Ishikawa (cell line): ENCODE data around the gene SCD5.

Experiments
- CEBPB ChIP-seq: IDR thresholded peaks from 2 replicates; pipeline ENCODE4 v1.6.1; 2012
- CREB1 ChIP-seq: IDR thresholded peaks from 2 replicates; pipeline ENCODE4 v1.6.1; 2012; ENCODE audit warnings: low read depth
- EGR1 ChIP-seq: IDR thresholded peaks from 2 replicates; pipeline ENCODE4 v1.6.1; 2012
- EP300 ChIP-seq: IDR thresholded peaks from 2 replicates; pipeline ENCODE4 v1.6.1; 2012; ENCODE audit warnings: borderline replicate concordance
- FOXM1 ChIP-seq: IDR thresholded peaks from 2 replicates; pipeline ENCODE4 v1.6.1; 2012; ENCODE audit warnings: low read depth, borderline replicate concordance
- MAX ChIP-seq: IDR thresholded peaks from 2 replicates; pipeline ENCODE4 v1.6.1; 2012
- NFIC ChIP-seq: IDR thresholded peaks from 2 replicates; pipeline ENCODE4 v1.6.1; 2012
- RAD21 ChIP-seq: IDR thresholded peaks from 2 replicates; pipeline ENCODE4 v1.6.1; 2012; ENCODE audit warnings: low read depth
- REST ChIP-seq: IDR thresholded peaks from 2 replicates; pipeline ENCODE4 v1.6.1; 2012; ENCODE audit warnings: low read depth, mild to moderate bottlenecking
- TAF1 ChIP-seq: IDR thresholded peaks from 2 replicates; pipeline ENCODE4 v1.6.1; 2012; ENCODE audit warnings: low read depth, mild to moderate bottlenecking
- TCF12 ChIP-seq: IDR thresholded peaks from 2 replicates; pipeline ENCODE4 v1.6.1; 2012; ENCODE audit warnings: low read depth
- TEAD4 ChIP-seq: IDR thresholded peaks from 2 replicates; pipeline ENCODE4 v1.6.1; 2012
- USF1 ChIP-seq: IDR thresholded peaks from 2 replicates; pipeline ENCODE4 v1.6.1; 2012
- YY1 ChIP-seq: IDR thresholded peaks from 2 replicates; pipeline ENCODE4 v1.6.1; 2012; ENCODE audit warnings: low read depth
- ZBTB7A ChIP-seq: IDR thresholded peaks from 2 replicates; pipeline ENCODE4 v1.6.1; 2012; ENCODE audit warnings: low read depth

The SCD5 gene

GRCh38 chr4:82713856-82714255 lies 84.7 kb downstream of the SCD5 start:
- TF ChIP-seq TCF12 (no peak), TAF1 (no peak), CREB1 (no peak), FOXM1 (no peak), ZBTB7A (no peak), CEBPB (no peak), EP300 (no peak), EGR1 (no peak), NFIC (no peak), USF1 (no peak), TEAD4 (no peak), MAX (no peak), RAD21 (no peak)

GRCh38 chr4:82712561-82712960 lies 86.0 kb downstream of the SCD5 start:
- TF ChIP-seq TEAD4 (no peak), RAD21 (no peak), EP300 (no peak), EGR1 (no peak), NFIC (no peak), YY1 (no peak), FOXM1 (no peak)

GRCh38 chr4:82711158-82711785 lies 87.3 kb downstream of the SCD5 start:
- TF ChIP-seq USF1 (peak; percentile 30; the same call in 1 of the 2 replicates), FOXM1 (no peak)

- TF ChIP-seq EGR1, result no peak
- no peak for TF ChIP-seq NFIC
- no peak for TF ChIP-seq RAD21
- TF ChIP-seq TEAD4, result no peak
- no peak for TF ChIP-seq TCF12
- TF ChIP-seq CEBPB, result no peak
- TF ChIP-seq ZBTB7A, result no peak
- no peak for TF ChIP-seq EP300
These were observed 88.2 kb downstream of the SCD5 start for GRCh38 chr4:82710197-82710929.

- no peak for TF ChIP-seq YY1
- TF ChIP-seq MAX, result no peak
- no peak for TF ChIP-seq REST
- TF ChIP-seq EP300, result no peak
- TF ChIP-seq USF1, result no peak
- TF ChIP-seq EGR1, result no peak
- TF ChIP-seq NFIC, result no peak
- no peak for TF ChIP-seq TCF12
- no peak for TF ChIP-seq TAF1
- no peak for TF ChIP-seq ZBTB7A
- no peak for TF ChIP-seq CREB1
- no peak for TF ChIP-seq FOXM1
These were observed 89.6 kb downstream of the SCD5 start for GRCh38 chr4:82708982-82709381.

- TF ChIP-seq YY1 (no peak), USF1 (0 out of 2 replicates have a peak, but pooled peaks have one; percentile 38), MAX (no peak), EGR1 (no peak), RAD21 (no peak), FOXM1 (no peak)
These were observed 92.1 kb downstream of the SCD5 start for GRCh38 chr4:82706349-82707000.
